Keratinocyte (primary cell): ENCODE measurements around the gene REPIN1.

Source experiments
- EZH2 ChIP-seq: IDR thresholded peaks from one replicate; pipeline ENCODE4 v1.6.1; 2012; ENCODE audit warnings: inconsistent platforms, mild to moderate bottlenecking, low read length, moderate library complexity
- TF ChIP-seq, protein P1 (sequence below), 3 experiments: IDR thresholded peaks in 1 of 3; conservative IDR thresholded peaks in 1 of 3; optimal IDR thresholded peaks in 1 of 3; 2 replicates in 2 of 3; 3 replicates in 1 of 3; pipeline versions ENCODE3 to v1.5.1; 2011; ENCODE audit warnings: low read length in 3 of 3, mild to moderate bottlenecking in 3 of 3, moderate library complexity in 2 of 3, control low read depth in 1 of 3, inconsistent platforms in 1 of 3; ENCODE audit not compliant: insufficient read depth in 2 of 3; ENCODE audit errors: extremely low read depth in 1 of 3

DNA sequence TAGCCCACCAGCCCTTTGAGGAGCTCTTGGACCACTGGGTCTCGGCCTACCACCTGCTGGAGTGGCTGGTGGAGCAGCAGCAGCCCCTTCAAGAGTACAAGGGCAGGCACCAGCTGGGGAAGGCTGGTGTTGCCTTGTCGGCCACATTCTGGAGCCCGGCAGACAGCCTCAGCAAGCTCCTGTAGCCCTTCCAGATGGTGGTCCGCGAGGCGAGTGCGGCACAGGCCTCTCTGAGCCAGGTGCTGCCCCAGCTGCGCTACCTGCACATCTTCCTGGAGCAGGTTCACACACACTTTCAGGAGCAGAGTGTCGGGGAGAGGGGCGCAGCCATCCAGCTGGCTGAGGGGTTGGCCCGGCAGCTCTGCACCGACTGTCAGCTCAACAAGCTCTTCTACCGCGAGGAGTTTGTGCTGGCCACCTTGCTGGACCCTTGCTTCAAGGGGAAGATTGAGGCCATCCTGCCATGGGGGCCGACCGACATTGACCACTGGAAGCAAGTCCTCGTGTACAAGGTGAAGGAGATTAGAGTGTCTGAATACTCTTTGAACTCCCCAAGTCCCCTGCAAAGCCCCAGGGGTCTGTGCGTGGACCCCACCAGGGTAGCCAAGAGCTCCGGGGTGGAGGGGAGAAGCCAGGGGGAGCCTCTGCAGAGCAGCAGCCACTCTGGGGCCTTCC lies 38.3 kb upstream of the REPIN1 start:
- TF ChIP-seq, protein P1, sequence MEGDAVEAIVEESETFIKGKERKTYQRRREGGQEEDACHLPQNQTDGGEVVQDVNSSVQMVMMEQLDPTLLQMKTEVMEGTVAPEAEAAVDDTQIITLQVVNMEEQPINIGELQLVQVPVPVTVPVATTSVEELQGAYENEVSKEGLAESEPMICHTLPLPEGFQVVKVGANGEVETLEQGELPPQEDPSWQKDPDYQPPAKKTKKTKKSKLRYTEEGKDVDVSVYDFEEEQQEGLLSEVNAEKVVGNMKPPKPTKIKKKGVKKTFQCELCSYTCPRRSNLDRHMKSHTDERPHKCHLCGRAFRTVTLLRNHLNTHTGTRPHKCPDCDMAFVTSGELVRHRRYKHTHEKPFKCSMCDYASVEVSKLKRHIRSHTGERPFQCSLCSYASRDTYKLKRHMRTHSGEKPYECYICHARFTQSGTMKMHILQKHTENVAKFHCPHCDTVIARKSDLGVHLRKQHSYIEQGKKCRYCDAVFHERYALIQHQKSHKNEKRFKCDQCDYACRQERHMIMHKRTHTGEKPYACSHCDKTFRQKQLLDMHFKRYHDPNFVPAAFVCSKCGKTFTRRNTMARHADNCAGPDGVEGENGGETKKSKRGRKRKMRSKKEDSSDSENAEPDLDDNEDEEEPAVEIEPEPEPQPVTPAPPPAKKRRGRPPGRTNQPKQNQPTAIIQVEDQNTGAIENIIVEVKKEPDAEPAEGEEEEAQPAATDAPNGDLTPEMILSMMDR (optimal IDR thresholded peaks at IDR 0.05 in 1 of 3, IDR thresholded peaks at IDR 0.05 in 1 of 3, conservative IDR thresholded peaks at IDR 0.05 in 1 of 3; ENCODE audit: extremely low read depth in 1 of 3, insufficient read depth in 2 of 3, low read length in 3 of 3): no peak
- no peak for TF ChIP-seq EZH2
